Measurements from ENCODE around the gene KRCC1. TPM values are rescaled to one million over a fixed set of nuclear protein-coding genes. Genes with fewer than 3 reads are reported as not detected.

The KRCC1 gene
- polyA plus RNA-seq, 2 of the 4 experiments (the other 2 are of a cell fraction): 16.2 to 49.0 TPM

- no peak for FAIRE-seq
- CTCF ChIA-PET: interaction anchor here (1.6 kb wide), 1 partner anchor 92 kb away, joined by 6 read pairs; no protein-coding TSS in a partner anchor
These were observed 12.5 kb upstream of the KRCC1 start for GRCh38 chr2:88068044-88068443.

GRCh38 chr2:88067598-88067997 lies 12.0 kb upstream of the KRCC1 start, which contains the start of gene SMYD1:
Gene SMYD1 (plus strand): TSS chr2:88067825. CDS start chr2:88067865, 40 bp downstream.
- no peak within 1 kb of the TSS for H3K27ac ChIP-seq
- DNase-seq (ENCODE audit: low read depth in 1 of 2, low spot score in 1 of 2) (no peak), ATAC-seq (no peak), FAIRE-seq (no peak)
- POLR2A ChIA-PET: no interaction called here
- TF ChIP-seq EHMT2 (IDR thresholded peaks at IDR 0.05; ENCODE audit: low read depth) (no peak), POLR2A (IDR thresholded peaks at IDR 0.05; ENCODE audit: low read length) (no peak), MAFK (IDR thresholded peaks at IDR 0.05; ENCODE audit: partially characterized antibody) (peak; percentile 41)
- H3K9me3 ChIP-seq: no peaks in the 10 kb centered on the region
- 87% methylated on average over 8 of the region's 8 CpGs for WGBS (ENCODE audit: missing lambda C conversion rate)
- no peaks in the 10 kb centered on the region for H3K4me1 ChIP-seq
- H3K4me3 ChIP-seq: no peak within 1 kb of the TSS
- CTCF ChIA-PET: interaction anchor here (1.6 kb wide), 1 partner anchor 92 kb away, joined by 6 read pairs; no protein-coding TSS in a partner anchor
- no peak within 1 kb of the TSS for H3K4me2 ChIP-seq

More at GRCh38 chr2:88068044-88068443, 12.5 kb upstream of the KRCC1 start:
- TF ChIP-seq NPAS2 (CRISPR knock-in tag; IDR thresholded peaks at IDR 0.05; ENCODE audit: borderline replicate concordance) (no peak), ATOH8 (CRISPR knock-in tag; IDR thresholded peaks at IDR 0.05; ENCODE audit: low read depth) (no peak), ZNF302 (CRISPR knock-in tag; IDR thresholded peaks at IDR 0.05) (no peak), HOXA7 (CRISPR knock-in tag; IDR thresholded peaks at IDR 0.05) (no peak), MAX (IDR thresholded peaks at IDR 0.05) (no peak), HEYL (CRISPR knock-in tag; IDR thresholded peaks at IDR 0.05) (no peak), MAZ (IDR thresholded peaks at IDR 0.05; ENCODE audit: borderline replicate concordance, low read depth, low read length) (no peak), RFX5 (IDR thresholded peaks at IDR 0.05) (no peak), CBX2 (IDR thresholded peaks at IDR 0.05; ENCODE audit: borderline replicate concordance, low read depth) (no peak), ZC3H11A (IDR thresholded peaks at IDR 0.05) (no peak), RAD21 (conservative IDR thresholded peaks at IDR 0.05 in 1 of 2, IDR thresholded peaks at IDR 0.05 in 1 of 2) (no peak), NFE2L2 (conservative IDR thresholded peaks at IDR 0.05; ENCODE audit: low read length) (no peak), TP53 (CRISPR knock-in tag; IDR thresholded peaks at IDR 0.05) (no peak), BHLHE40 (IDR thresholded peaks at IDR 0.05; ENCODE audit: low read depth, low read length) (no peak), GATA3 (IDR thresholded peaks at IDR 0.05; ENCODE audit: borderline replicate concordance) (no peak)
- Histone ChIP-seq H3K4me3 (no peak overlapping the region), H3K4me2 (no peak overlapping the region), H3K27ac (no peak overlapping the region), H3K4me1 (no peaks in the 10 kb centered on the region), H3K9me3 (no peaks in the 10 kb centered on the region)
- ATAC-seq (no peak), DNase-seq (ENCODE audit: low read depth in 1 of 2, low spot score in 1 of 2) (no peak)
- 48% methylated on average over 2 of the region's 2 CpGs for WGBS (ENCODE audit: missing lambda C conversion rate)
- POLR2A ChIA-PET: no interaction called here

GRCh38 chr2:88067189-88067588 lies 11.6 kb upstream of the KRCC1 start:
- H3K4me3 ChIP-seq: no peak overlapping the region
- ATAC-seq (no peak), FAIRE-seq (no peak), DNase-seq (ENCODE audit: low read depth in 1 of 2, low spot score in 1 of 2) (no peak)
- H3K4me1 ChIP-seq: no peaks in the 10 kb centered on the region
- TF ChIP-seq EHF (CRISPR knock-in tag; IDR thresholded peaks at IDR 0.05): no peak
- TF ChIP-seq KDM1A (IDR thresholded peaks at IDR 0.05; ENCODE audit: low read depth): no peak
- no peak for TF ChIP-seq RNF2 (IDR thresholded peaks at IDR 0.05; ENCODE audit: borderline replicate concordance, low read depth)
- TF ChIP-seq SMC3 (IDR thresholded peaks at IDR 0.05): no peak
- TF ChIP-seq NFE2L2 (conservative IDR thresholded peaks at IDR 0.05; ENCODE audit: low read length): no peak
- no peak for TF ChIP-seq HEYL (CRISPR knock-in tag; IDR thresholded peaks at IDR 0.05)
- no peak for TF ChIP-seq RCOR1 (IDR thresholded peaks at IDR 0.05; ENCODE audit: low read depth, low read length)
- TF ChIP-seq REST (IDR thresholded peaks at IDR 0.05): no peak
- no peak for TF ChIP-seq USF2 (IDR thresholded peaks at IDR 0.05)
- CTCF ChIA-PET: interaction anchor here (1.6 kb wide), 1 partner anchor 93 kb away, joined by 6 read pairs; no protein-coding TSS in a partner anchor
- H3K4me2 ChIP-seq: no peak overlapping the region
- H3K27ac ChIP-seq: no peak overlapping the region
- 67% methylated on average over 5 of the region's 5 CpGs for WGBS (ENCODE audit: missing lambda C conversion rate)
- no peaks in the 10 kb centered on the region for H3K9me3 ChIP-seq
- POLR2A ChIA-PET: no interaction called here

Measured in A549 (cell line).